ENCODE measurements around the gene GALNT6.
"Not testable (repeated sequence)": the region's sequence is repeated elsewhere in the genome, so short reads cannot be mapped to it uniquely, and the experiment has no call there.

The GALNT6 gene

DNA sequence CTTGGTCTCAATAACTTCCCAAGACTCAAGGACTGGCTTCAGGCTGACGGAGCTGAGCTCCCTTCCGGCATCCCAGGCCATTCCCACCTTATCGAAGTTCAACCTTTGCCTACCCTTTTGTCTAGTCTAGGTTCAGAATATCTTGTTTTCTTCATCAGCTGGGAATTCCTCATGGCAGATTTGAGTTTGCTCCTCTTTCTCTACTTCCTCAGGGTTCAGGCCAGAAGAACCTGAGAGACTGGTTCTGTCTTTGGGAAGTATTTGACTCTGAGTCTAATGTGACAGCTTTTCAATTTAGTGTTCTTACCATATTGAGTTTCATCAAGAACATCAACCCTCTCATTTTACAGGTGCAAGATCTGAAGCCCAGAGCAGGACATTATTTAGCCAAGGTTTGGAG lies 69.3 kb downstream of the GALNT6 start:
- Histone ChIP-seq H3K79me2 (no peaks in the 10 kb centered on the region), H3K9me3 (ENCODE audit: control insufficient read depth, low read length) (no peaks in the 10 kb centered on the region), H3K27me3 (ENCODE audit: control insufficient read depth, insufficient read depth, low read length) (no peaks in the 10 kb centered on the region), H3K4me2 (ENCODE audit: low read length) (no peak overlapping the region), H3K9ac (no peak overlapping the region), H3K36me3 (ENCODE audit: control insufficient read depth, insufficient read depth, low read length) (no peaks in the 10 kb centered on the region), H3K4me3 (ENCODE audit: low read depth, low read length) (no peak overlapping the region), H3K4me1 (peaks cover 4% of the 10 kb centered on the region), H3K27ac (no peak overlapping the region), H2AFZ (no peak overlapping the region)
- no peak for TF ChIP-seq CTCF (IDR thresholded peaks at IDR 0.05)

DNA sequence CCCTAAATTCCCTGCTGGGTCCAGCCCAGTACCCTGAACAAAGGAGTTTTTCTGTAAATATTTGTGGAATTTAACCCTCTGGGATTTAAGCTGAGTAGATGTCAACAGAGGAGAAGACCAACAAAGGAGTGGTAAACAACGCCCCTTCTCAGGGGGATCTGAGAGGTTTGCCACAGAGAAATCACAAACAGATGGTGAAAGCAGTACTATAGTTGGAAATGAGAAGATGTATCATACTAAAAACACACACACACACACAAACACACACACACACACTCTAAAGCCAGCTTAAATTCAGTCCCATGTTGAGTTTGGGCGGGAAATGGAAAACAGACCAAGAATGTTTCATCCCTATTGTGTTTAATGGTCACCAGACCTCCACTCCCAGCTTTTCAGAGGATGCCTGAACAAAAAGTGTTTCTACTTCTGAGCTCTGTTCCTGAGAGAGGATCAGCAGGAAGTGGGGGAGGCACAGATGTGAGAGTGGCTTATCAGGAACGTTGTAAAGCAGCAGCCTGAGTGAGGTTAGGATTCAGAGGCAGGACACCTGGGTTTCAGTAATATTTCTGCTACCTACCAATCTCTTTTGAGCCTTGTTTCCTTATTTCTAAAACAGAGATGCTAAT lies 70.4 kb downstream of the GALNT6 start:
- Histone ChIP-seq H3K27ac (no peak overlapping the region), H3K4me1 (no peaks in the 10 kb centered on the region), H3K9me3 (ENCODE audit: control insufficient read depth, low read length) (no peaks in the 10 kb centered on the region), H2AFZ (no peak overlapping the region), H3K36me3 (ENCODE audit: control insufficient read depth, insufficient read depth, low read length) (no peaks in the 10 kb centered on the region), H3K4me3 (ENCODE audit: low read depth, low read length) (no peak overlapping the region), H3K4me2 (ENCODE audit: low read length) (no peak overlapping the region), H3K27me3 (ENCODE audit: control insufficient read depth, insufficient read depth, low read length) (no peaks in the 10 kb centered on the region), H3K9ac (no peak overlapping the region), H3K79me2 (no peaks in the 10 kb centered on the region)
- TF ChIP-seq CTCF (IDR thresholded peaks at IDR 0.05): no peak

DNA sequence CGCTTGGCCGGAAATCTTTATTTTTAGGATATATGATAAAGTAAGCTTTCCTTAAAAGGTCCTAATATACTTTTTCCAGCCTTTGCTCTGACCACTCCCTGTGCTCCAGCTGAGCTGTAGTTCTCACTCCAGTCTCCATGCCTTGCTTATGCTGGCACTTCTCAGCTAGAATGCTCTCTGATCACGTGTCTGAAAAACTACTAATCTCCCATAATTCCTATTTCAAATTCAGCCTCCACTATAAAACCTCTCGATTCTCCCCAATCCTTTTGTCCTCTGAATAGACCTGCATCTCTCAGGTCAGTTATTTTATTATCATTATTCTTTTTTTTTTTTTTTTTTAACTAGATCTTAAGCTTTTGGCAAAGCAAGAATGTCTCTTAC lies 70.9 kb downstream of the GALNT6 start:
- Histone ChIP-seq H3K79me2 (no peaks in the 10 kb centered on the region), H3K4me3 (ENCODE audit: low read depth, low read length) (no peak overlapping the region), H3K27me3 (ENCODE audit: control insufficient read depth, insufficient read depth, low read length) (no peaks in the 10 kb centered on the region), H3K4me1 (no peaks in the 10 kb centered on the region), H2AFZ (no peak overlapping the region), H3K9me3 (ENCODE audit: control insufficient read depth, low read length) (no peaks in the 10 kb centered on the region), H3K27ac (no peak overlapping the region), H3K36me3 (ENCODE audit: control insufficient read depth, insufficient read depth, low read length) (no peaks in the 10 kb centered on the region), H3K9ac (no peak overlapping the region), H3K4me2 (ENCODE audit: low read length) (no peak overlapping the region)
- no peak for TF ChIP-seq CTCF (IDR thresholded peaks at IDR 0.05)

GRCh38 chr12:51318846-51319599 lies 72.2 kb downstream of the GALNT6 start:
- Histone ChIP-seq H3K9ac (no peak overlapping the region), H3K27ac (no peak overlapping the region)
- TF ChIP-seq CTCF (IDR thresholded peaks at IDR 0.05): no peak

DNA sequence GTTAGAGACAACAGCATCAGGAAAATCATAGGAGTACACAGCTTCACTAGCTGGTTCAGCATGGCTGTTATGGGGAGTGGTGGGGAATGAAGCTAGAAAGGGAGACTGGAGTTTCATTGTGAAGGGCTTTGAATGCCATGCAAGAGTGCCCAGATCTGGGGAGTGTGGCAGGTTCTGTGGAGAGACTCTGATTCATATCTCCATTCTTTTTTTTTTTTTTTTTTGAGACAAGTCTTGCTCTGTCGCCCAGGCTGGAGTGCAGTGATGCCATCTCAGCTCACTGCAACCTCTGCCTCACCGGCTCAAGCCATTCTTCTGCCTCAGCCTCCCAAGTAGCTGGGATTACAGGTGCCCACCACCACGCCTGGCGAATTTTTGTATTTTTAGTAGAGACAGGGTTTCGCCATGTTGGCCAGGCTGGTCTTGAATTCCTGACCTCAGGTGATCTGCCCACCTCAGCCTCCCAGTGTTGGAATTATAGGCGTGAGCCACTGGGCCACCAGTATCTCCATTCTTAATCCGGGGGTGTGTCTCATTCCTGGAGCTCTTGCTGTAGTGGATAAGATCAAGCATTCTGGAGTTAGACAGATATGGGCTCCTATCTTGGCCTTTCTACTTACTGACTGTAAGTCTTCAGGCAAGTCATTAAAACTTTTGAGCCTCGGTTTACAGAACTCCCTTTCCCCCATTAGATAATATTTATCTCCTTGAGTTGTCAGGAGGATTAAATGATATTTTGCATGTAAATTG lies 73.0 kb downstream of the GALNT6 start:
- not testable (repeated sequence) for H3K79me2 ChIP-seq; H3K9me3 ChIP-seq (ENCODE audit: control insufficient read depth, low read length); H2AFZ ChIP-seq; H3K4me3 ChIP-seq (ENCODE audit: low read depth, low read length); H3K27ac ChIP-seq; H3K27me3 ChIP-seq (ENCODE audit: control insufficient read depth, insufficient read depth, low read length); H3K4me2 ChIP-seq (ENCODE audit: low read length); H3K9ac ChIP-seq; H3K4me1 ChIP-seq; H3K36me3 ChIP-seq (ENCODE audit: control insufficient read depth, insufficient read depth, low read length)

More at GRCh38 chr12:51318846-51319599, 72.2 kb downstream of the GALNT6 start:
- Histone ChIP-seq H3K9me3 (ENCODE audit: control insufficient read depth, low read length) (no peaks in the 10 kb centered on the region), H3K36me3 (ENCODE audit: control insufficient read depth, insufficient read depth, low read length) (no peaks in the 10 kb centered on the region), H3K4me3 (ENCODE audit: low read depth, low read length) (no peak overlapping the region), H3K79me2 (no peaks in the 10 kb centered on the region), H2AFZ (no peak overlapping the region), H3K4me2 (ENCODE audit: low read length) (no peak overlapping the region), H3K4me1 (no peaks in the 10 kb centered on the region), H3K27me3 (ENCODE audit: control insufficient read depth, insufficient read depth, low read length) (no peaks in the 10 kb centered on the region)
